DMS 273 treated with DMSO at 0.1 percent for 48 hours (cell line): ENCODE results near the gene ARHGEF19.
"Not testable (repeated sequence)": the region's sequence is repeated elsewhere in the genome, so short reads cannot be mapped to it uniquely, and the experiment has no call there.

Source experiments
- DNase-seq: peaks from one replicate; lab custom pipeline; 2025; lab: John Stamatoyannopoulos, UW

ARHGEF19 gene

GRCh38 chr1:16204634-16205333 is 7.7 kb downstream of the ARHGEF19 start:
- DNase-seq = no peak

- DNase-seq = no peak
Measured at GRCh38 chr1:16204216-16204615, 8.2 kb downstream of the ARHGEF19 start.

GRCh38 chr1:16203550-16203949 is 8.9 kb downstream of the ARHGEF19 start:
- DNase-seq = no peak

- DNase-seq = no peak
Measured at GRCh38 chr1:16202281-16203210, 9.9 kb downstream of the ARHGEF19 start.

GRCh38 chr1:16199700-16200099 is 12.8 kb downstream of the ARHGEF19 start:
- no peak for DNase-seq

GRCh38 chr1:16199157-16199501 is 13.3 kb downstream of the ARHGEF19 start:
- no peak for DNase-seq

GRCh38 chr1:16198444-16199156 is 13.9 kb downstream of the ARHGEF19 start:
- DNase-seq = no peak

GRCh38 chr1:16196874-16197273 is 15.6 kb downstream of the ARHGEF19 start:
- DNase-seq = no peak

- not testable (repeated sequence) for DNase-seq
Measured at GRCh38 chr1:16196139-16196538, 16.3 kb downstream of the ARHGEF19 start.

- DNase-seq = no peak
Measured at GRCh38 chr1:16195518-16195905, 16.9 kb downstream of the ARHGEF19 start.

- no peak for DNase-seq
Measured at GRCh38 chr1:16191916-16192546, 20.4 kb downstream of the ARHGEF19 start.

GRCh38 chr1:16191309-16191708 is 21.1 kb downstream of the ARHGEF19 start:
- no peak for DNase-seq

GRCh38 chr1:16189921-16190621 is 22.4 kb downstream of the ARHGEF19 start:
- DNase-seq = no peak

GRCh38 chr1:16189003-16189402 is 23.4 kb downstream of the ARHGEF19 start:
- no peak for DNase-seq

- DNase-seq = peak; percentile 43
Measured at GRCh38 chr1:16187748-16188401, 24.6 kb downstream of the ARHGEF19 start.

GRCh38 chr1:16186655-16187235 is 25.7 kb downstream of the ARHGEF19 start:
- no peak for DNase-seq

GRCh38 chr1:16184557-16185303 is 27.7 kb downstream of the ARHGEF19 start:
- no peak for DNase-seq

GRCh38 chr1:16183765-16184556 is 28.5 kb downstream of the ARHGEF19 start:
- DNase-seq = no peak

GRCh38 chr1:16183179-16183578 is 29.3 kb downstream of the ARHGEF19 start:
- no peak for DNase-seq
